Measurements from ENCODE around the gene DES.

DNA sequence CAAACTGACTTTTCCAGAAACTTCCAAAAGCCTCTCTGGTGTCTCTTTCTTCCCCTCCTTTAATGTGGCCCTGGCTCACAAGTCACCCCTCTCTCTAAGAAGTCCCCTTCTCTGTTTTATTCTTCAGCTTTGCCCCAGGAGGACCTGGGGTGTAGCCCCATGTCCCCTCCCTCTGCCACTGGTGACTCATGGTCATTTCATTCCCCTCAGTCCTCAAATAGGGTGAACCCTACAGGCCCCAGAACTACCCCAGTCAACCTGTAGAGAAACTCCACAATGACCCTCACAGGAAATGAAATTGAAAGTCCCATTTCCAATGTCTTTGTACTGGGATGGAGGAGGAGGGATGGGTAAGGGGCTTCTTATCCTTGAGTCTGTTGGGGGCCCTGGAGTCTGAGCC, 10.3 kb downstream of the DES start:
- TF ChIP-seq POLR2AphosphoS5 (IDR thresholded peaks at IDR 0.05; ENCODE audit: borderline replicate concordance, low read depth, low read length) (no peak), EZH2 (IDR thresholded peaks at IDR 0.05) (no peak), FOXP2 (optimal IDR thresholded peaks at IDR 0.05; ENCODE audit: control extremely low read depth, extremely low read length, insufficient read depth) (no peak)
